K562 (cell line): Measurements from ENCODE around the gene EXOSC2. TPM values are rescaled to one million over a fixed set of nuclear protein-coding genes. Genes with fewer than 3 reads are reported as not detected.

Source experiments
- AFF4 ChIP-seq: sonication (generic); formaldehyde crosslinking; IDR thresholded peaks from 2 replicates; pipeline ENCODE4 v1.8.0; 2023; ENCODE audit warnings: mild to moderate bottlenecking, missing genetic modification reagents
- ARNT ChIP-seq, 2 experiments: fragments of 450-650 bp; IDR thresholded peaks; 2 replicates each; pipeline ENCODE4 v1.6.1; 2016; ENCODE audit warnings: mild to moderate bottlenecking in 1 of 2
- CGGBP1 ChIP-seq: fragments of 250-450 bp; sonication (Bioruptor Pico); IDR thresholded peaks from 2 replicates; pipeline ENCODE4 v1.9.0; 2021; ENCODE audit warnings: mild to moderate bottlenecking
- EP300 ChIP-seq: IDR thresholded peaks from 2 replicates; pipeline ENCODE4 v1.6.1; 2012; ENCODE audit warnings: low read length, improper control_type of control experiment
- GMEB1 ChIP-seq: fragments of 250-450 bp; sonication (Bioruptor Pico); IDR thresholded peaks from 2 replicates; pipeline ENCODE4 v1.4.0; 2020; ENCODE audit warnings: mild to moderate bottlenecking
- HNRNPK ChIP-seq: fragments of 200-400 bp; formaldehyde crosslinking; IDR thresholded peaks from one replicate; pipeline ENCODE4 v1.6.1; 2018; ENCODE audit warnings: mild to moderate bottlenecking, low read depth, low read length; ENCODE audit not compliant: poor library complexity, severe bottlenecking
- HOXB6 ChIP-seq: fragments of 250-450 bp; sonication (Bioruptor Pico); IDR thresholded peaks from 2 replicates; pipeline ENCODE4 v1.5.1; 2022; ENCODE audit warnings: mild to moderate bottlenecking, borderline replicate concordance
- KLF1 ChIP-seq: fragments of 450-650 bp; IDR thresholded peaks from 2 replicates; pipeline ENCODE4 v1.6.1; 2016; ENCODE audit warnings: missing genetic modification characterization, missing compliant biosample characterization
- KLF16 ChIP-seq: IDR thresholded peaks from 2 replicates; pipeline ENCODE4 v1.6.1; 2016; ENCODE audit warnings: antibody characterized with exemption
- LEF1 ChIP-seq: fragments of 450-650 bp; IDR thresholded peaks from 2 replicates; pipeline ENCODE4 v1.6.1; 2016; ENCODE audit warnings: mild to moderate bottlenecking
- MCM5 ChIP-seq: fragments of 450-650 bp; IDR thresholded peaks from 2 replicates; pipeline ENCODE4 v1.6.1; 2016; ENCODE audit warnings: low read depth
- MYC ChIP-seq, 2 experiments: fragments of 250-450 bp in 1 of 2; sonication (Bioruptor Pico) in 1 of 2; IDR thresholded peaks; 2 replicates each; pipeline versions ENCODE4 v1.5.1 to v1.6.1; 2012 to 2021; ENCODE audit warnings: low read depth in 2 of 2, borderline replicate concordance in 1 of 2, improper control_type of control experiment in 1 of 2, low read length in 1 of 2, mild to moderate bottlenecking in 1 of 2, moderate library complexity in 1 of 2
- NR1H2 ChIP-seq: sonication (generic); formaldehyde crosslinking; IDR thresholded peaks from 2 replicates; pipeline ENCODE4 v1.4.0; 2020; ENCODE audit warnings: mild to moderate bottlenecking, missing genetic modification reagents
- RAD21 ChIP-seq, 2 experiments: fragments of 250-450 bp in 1 of 2; fragments of 450-650 bp in 1 of 2; sonication (Bioruptor Pico) in 1 of 2; formaldehyde crosslinking in 1 of 2; IDR thresholded peaks in 1 of 2; conservative IDR thresholded peaks in 1 of 2; 2 replicates each; pipeline versions ENCODE4 v1.4.0 to v1.8.0; 2020 to 2022; ENCODE audit warnings: mild to moderate bottlenecking in 2 of 2, moderate library complexity in 1 of 2
- RBM17 ChIP-seq: fragments of 200-400 bp; formaldehyde crosslinking; IDR thresholded peaks from 2 replicates; pipeline ENCODE4 v1.6.1; 2017; ENCODE audit warnings: low read depth, mild to moderate bottlenecking, low read length, borderline replicate concordance
- TRIM24 ChIP-seq, 2 experiments: fragments of 450-650 bp; IDR thresholded peaks; 2 replicates each; pipeline ENCODE4 v1.6.1; 2016
- USF1 ChIP-seq: sonication (generic); formaldehyde crosslinking; IDR thresholded peaks from 2 replicates; pipeline ENCODE4 v1.9.0; 2022; ENCODE audit warnings: mild to moderate bottlenecking, missing genetic modification reagents
- ZBTB33 ChIP-seq: sonication (generic); formaldehyde crosslinking; IDR thresholded peaks from 2 replicates; pipeline ENCODE4 v1.8.1; 2023; ENCODE audit warnings: mild to moderate bottlenecking, missing genetic modification reagents
- ZNF140 ChIP-seq: fragments of 250-450 bp; sonication (Bioruptor Pico); IDR thresholded peaks from 2 replicates; pipeline ENCODE4 v1.8.0; 2021; ENCODE audit warnings: moderate library complexity, mild to moderate bottlenecking, inconsistent platforms
- polyA plus RNA-seq, 8 experiments: library from polyadenylated mRNA; depleted of rRNA in 4 of 8; stranded (reverse) in 5 of 8; unstranded in 3 of 8; fragments of >200 nt; fragmentation: Nextera tagmentation in 2 of 8; fragmentation: Illumina TruSeq in 1 of 8; extraction: Ambion mirVana in 2 of 8; extraction: Trizol in 1 of 8; gene quantifications; 2 replicates each; pipeline versions ENCODE4 v1.2.1 to v1.2.3, GENCODE V29; 2011 to 2014; ENCODE audit warnings: inconsistent platforms in 1 of 8, missing spikeins in 1 of 8
- total RNA-seq, 7 experiments: library from RNA; depleted of rRNA in 6 of 7; stranded (reverse); fragments of >200 nt in 6 of 7; fragmentation: Illumina TruSeq in 2 of 7; extraction: Trizol in 2 of 7; gene quantifications; 2 replicates each; pipeline versions ENCODE4 v1.2.1 to v1.2.3, GENCODE V29; 2011 to 2021; ENCODE audit warnings: low replicate concordance in 1 of 7

The EXOSC2 gene
- total and polyA plus RNA-seq, 9 of the 15 experiments (the other 6 are each of a cell fraction or from before 2014, with no cell fraction given) = 46.0 to 101 (median 77.6) TPM

- TF ChIP-seq CGGBP1 = 0 out of 2 replicates have a peak, but pooled peaks have one; percentile 40
- TF ChIP-seq ARNT (IDR thresholded peaks at IDR 0.05) = no peak
- no peak for TF ChIP-seq GMEB1
- no peak for TF ChIP-seq HNRNPK
- no peak for TF ChIP-seq MCM5
- TF ChIP-seq EP300 = no peak
- TF ChIP-seq KLF1 (tag) = no peak
- TF ChIP-seq AFF4 (CRISPR knock-in tag) = no peak
- TF ChIP-seq USF1 (CRISPR knock-in tag) = no peak
- no peak for TF ChIP-seq TRIM24 (IDR thresholded peaks at IDR 0.05)
- TF ChIP-seq NR1H2 (CRISPR knock-in tag) = no peak
- no peak for TF ChIP-seq ZNF140 (CRISPR knock-in tag)
- TF ChIP-seq RBM17 = no peak
- TF ChIP-seq KLF16 = no peak
- TF ChIP-seq MYC (IDR thresholded peaks at IDR 0.05; ENCODE audit: low read depth, low read length) = no peak
- TF ChIP-seq MYC (CRISPR knock-in tag; IDR thresholded peaks at IDR 0.05; ENCODE audit: borderline replicate concordance, low read depth) = no peak
- TF ChIP-seq LEF1 = no peak
- no peak for TF ChIP-seq ZBTB33 (CRISPR knock-in tag)
- TF ChIP-seq HOXB6 (CRISPR knock-in tag) = no peak
- TF ChIP-seq RAD21 (CRISPR knock-in tag; conservative IDR thresholded peaks at IDR 0.05 in 1 of 2, IDR thresholded peaks at IDR 0.05 in 1 of 2) = 0 out of 4 replicates have a peak, but pooled peaks of 1 of the 2 experiments have one; percentile 11
Observed at GRCh38 chr9:130713286-130713960, 19.8 kb downstream of the EXOSC2 start (continued).
